ENCODE measurements around the gene KRT86.

GRCh38 chr12:52249511-52250047 is 24.9 kb upstream of the KRT86 start:
- no peak for TF ChIP-seq EZH2 (IDR thresholded peaks at IDR 0.05; ENCODE audit: borderline replicate concordance, insufficient read depth, low read depth, low read length, poor library complexity, severe bottlenecking)
- TF ChIP-seq CTCF (IDR thresholded peaks at IDR 0.05), result no peak
